Activated CD8-positive, alpha-beta memory T cell treated with anti-CD3 and anti-CD28 coated beads, Interleukin-2, amount 50 U/mL, for 48 hours (primary cell): ENCODE data around the gene PPM1D.

Experiments used
- DNase-seq: peaks from one replicate; pipeline ENCODE4 v3.0.0-alpha.2; 2020

Gene PPM1D

GRCh38 chr17:60676758-60677307 lies 76.8 kb downstream of the PPM1D start:
- no peak for DNase-seq

GRCh38 chr17:60677308-60678117 lies 77.5 kb downstream of the PPM1D start, which contains the start of gene BCAS3:
BCAS3 (plus strand) TSS chr17:60677851.
- peak; percentile 94 for DNase-seq

- DNase-seq, result no peak
These were observed 78.1 kb downstream of the PPM1D start for GRCh38 chr17:60678118-60678444.

- no peak for DNase-seq
These were observed 79.3 kb downstream of the PPM1D start for GRCh38 chr17:60679287-60679686.

GRCh38 chr17:60680754-60681153 lies 80.8 kb downstream of the PPM1D start:
- no peak for DNase-seq

GRCh38 chr17:60685437-60685836 lies 85.4 kb downstream of the PPM1D start:
- no peak for DNase-seq

- DNase-seq, result no peak
These were observed 96.0 kb downstream of the PPM1D start for GRCh38 chr17:60695960-60696359.

- no peak for DNase-seq
These were observed 99.1 kb downstream of the PPM1D start for GRCh38 chr17:60699090-60699489.

- no peak for DNase-seq
These were observed 104.2 kb downstream of the PPM1D start for GRCh38 chr17:60704170-60704569.

GRCh38 chr17:60712675-60713074 lies 112.7 kb downstream of the PPM1D start:
- no peak for DNase-seq

- DNase-seq, result no peak
These were observed 113.6 kb downstream of the PPM1D start for GRCh38 chr17:60713608-60714007.
